Measurements from ENCODE around the gene MAD1L1.
"Not testable (repeated sequence)": the region's sequence is repeated elsewhere in the genome, so short reads cannot be mapped to it uniquely, and the experiment has no call there.

Gene MAD1L1

GRCh38 chr7:2005786-2006185, 227.0 kb downstream of the MAD1L1 start:
- DNase-seq (ENCODE audit: low read depth in 2 of 2, low spot score in 1 of 2), result no peak

- no peak for DNase-seq (ENCODE audit: low read depth in 2 of 2, low spot score in 1 of 2)
These were observed 227.7 kb downstream of the MAD1L1 start for GRCh38 chr7:2004841-2005725.

- DNase-seq (ENCODE audit: low read depth in 2 of 2, low spot score in 1 of 2), result no peak
These were observed 228.6 kb downstream of the MAD1L1 start for GRCh38 chr7:2003931-2004812.

- DNase-seq (ENCODE audit: low read depth in 2 of 2, low spot score in 1 of 2), result no peak
These were observed 229.3 kb downstream of the MAD1L1 start for GRCh38 chr7:2003451-2003930.

- DNase-seq (ENCODE audit: low read depth in 2 of 2, low spot score in 1 of 2), result no peak
These were observed 229.9 kb downstream of the MAD1L1 start for GRCh38 chr7:2002561-2003450.

GRCh38 chr7:2001601-2002442, 230.9 kb downstream of the MAD1L1 start:
- DNase-seq (ENCODE audit: low read depth in 2 of 2, low spot score in 1 of 2), result no peak

- no peak for DNase-seq (ENCODE audit: low read depth in 2 of 2, low spot score in 1 of 2)
These were observed 231.9 kb downstream of the MAD1L1 start for GRCh38 chr7:2000746-2001321.

- no peak for DNase-seq (ENCODE audit: low read depth in 2 of 2, low spot score in 1 of 2)
These were observed 232.5 kb downstream of the MAD1L1 start for GRCh38 chr7:2000153-2000687.

- no peak for DNase-seq (ENCODE audit: low read depth in 2 of 2, low spot score in 1 of 2)
These were observed 233.3 kb downstream of the MAD1L1 start for GRCh38 chr7:1999278-1999984.

- DNase-seq (ENCODE audit: low read depth in 2 of 2, low spot score in 1 of 2), result no peak
These were observed 234.6 kb downstream of the MAD1L1 start for GRCh38 chr7:1998146-1998545.

- DNase-seq (ENCODE audit: low read depth in 2 of 2, low spot score in 1 of 2), result no peak
These were observed 235.1 kb downstream of the MAD1L1 start for GRCh38 chr7:1997537-1998076.

GRCh38 chr7:1996816-1997215, 235.9 kb downstream of the MAD1L1 start:
- no peak for DNase-seq (ENCODE audit: low read depth in 2 of 2, low spot score in 1 of 2)

GRCh38 chr7:1995911-1996420, 236.8 kb downstream of the MAD1L1 start:
- DNase-seq (ENCODE audit: low read depth in 2 of 2, low spot score in 1 of 2), result not testable (repeated sequence)

GRCh38 chr7:1995426-1995825, 237.3 kb downstream of the MAD1L1 start:
- no peak for DNase-seq (ENCODE audit: low read depth in 2 of 2, low spot score in 1 of 2)

GRCh38 chr7:1994931-1995330, 237.8 kb downstream of the MAD1L1 start:
- no peak for DNase-seq (ENCODE audit: low read depth in 2 of 2, low spot score in 1 of 2)

- no peak for DNase-seq (ENCODE audit: low read depth in 2 of 2, low spot score in 1 of 2)
These were observed 238.7 kb downstream of the MAD1L1 start for GRCh38 chr7:1993776-1994740.

Measured in stimulated activated CD8-positive, alpha-beta memory T cell treated with anti-CD3 and anti-CD28 coated beads, Interleukin-4, amount 100 ng/mL, for 4 hours (primary cell).